OCI-M1 (cell line): ENCODE measurements around the gene OR4E2.
"Not testable (repeated sequence)": the region's sequence is repeated elsewhere in the genome, so short reads cannot be mapped to it uniquely, and the experiment has no call there.

Experiments
- DNase-seq: peaks from one replicate; lab custom pipeline; 2025; lab: John Stamatoyannopoulos, UW

OR4E2 gene

GRCh38 chr14:21653331-21653885, at the start of gene OR4E2:
TSS of gene OR4E2 (plus strand) at chr14:21653835. CDS start at chr14:21665083, 11,248 bp downstream.
- no peak for DNase-seq

- no peak for DNase-seq
These were observed 41.3 kb upstream of the OR4E2 start for GRCh38 chr14:21612324-21612723.

GRCh38 chr14:21614240-21614639, 39.4 kb upstream of the OR4E2 start:
- no peak for DNase-seq

- no peak for DNase-seq
These were observed 36.0 kb upstream of the OR4E2 start for GRCh38 chr14:21617614-21618013.

- DNase-seq = no peak
These were observed 27.0 kb upstream of the OR4E2 start for GRCh38 chr14:21626491-21627230.

- not testable (repeated sequence) for DNase-seq
These were observed 23.1 kb upstream of the OR4E2 start for GRCh38 chr14:21630503-21630902.

- DNase-seq = no peak
These were observed 22.6 kb upstream of the OR4E2 start for GRCh38 chr14:21631084-21631483.

- no peak for DNase-seq
These were observed 18.8 kb upstream of the OR4E2 start, which contains the start of gene OR10G2 for GRCh38 chr14:21634840-21635239. TSS of gene OR10G2 (minus strand) at chr14:21634940. CDS start at chr14:21634842, 98 bp downstream.

- no peak for DNase-seq
These were observed 11.0 kb upstream of the OR4E2 start for GRCh38 chr14:21642683-21643082.

- DNase-seq = no peak
These were observed 10.2 kb upstream of the OR4E2 start for GRCh38 chr14:21643407-21643806.

- no peak for DNase-seq
These were observed 6.3 kb upstream of the OR4E2 start for GRCh38 chr14:21647380-21647779.

- no peak for DNase-seq
These were observed 1.3 kb upstream of the OR4E2 start for GRCh38 chr14:21652209-21652808.

- no peak for DNase-seq
These were observed 580 bp downstream of the OR4E2 start for GRCh38 chr14:21654215-21654614.

GRCh38 chr14:21656980-21657379, 3.3 kb downstream of the OR4E2 start:
- DNase-seq = no peak

GRCh38 chr14:21668377-21668776, 14.7 kb downstream of the OR4E2 start:
- no peak for DNase-seq

- DNase-seq = no peak
These were observed 15.6 kb downstream of the OR4E2 start for GRCh38 chr14:21669284-21669683.

- DNase-seq = no peak
These were observed 17.7 kb downstream of the OR4E2 start for GRCh38 chr14:21671371-21671770.

GRCh38 chr14:21672116-21672515, 18.5 kb downstream of the OR4E2 start:
- DNase-seq = no peak

- DNase-seq = no peak
These were observed 20.1 kb downstream of the OR4E2 start, which contains the start of gene OR4E1 for GRCh38 chr14:21673718-21674117. TSS of gene OR4E1 (minus strand) at chr14:21673818. CDS start at chr14:21670935, 2,883 bp downstream.

GRCh38 chr14:21675566-21675965, 21.9 kb downstream of the OR4E2 start:
- no peak for DNase-seq

- DNase-seq = no peak
These were observed 26.4 kb downstream of the OR4E2 start for GRCh38 chr14:21680072-21680471.

GRCh38 chr14:21686468-21686867, 32.8 kb downstream of the OR4E2 start:
- DNase-seq = no peak

- no peak for DNase-seq
These were observed 40.8 kb downstream of the OR4E2 start for GRCh38 chr14:21694425-21694824.
